SU-DHL-6 (cell line): ENCODE data around the gene ZNF212.

Source experiments
- CTCF ChIP-seq: fragments of 200-600 bp; sonication (generic); IDR thresholded peaks from one replicate; pipeline ENCODE4 v1.5.1; 2017; ENCODE audit warnings: antibody characterized with exemption, mild to moderate bottlenecking, low read length, moderate library complexity; ENCODE audit not compliant: insufficient read depth, poor library complexity, severe bottlenecking
- EZH2phosphoT487 ChIP-seq: fragments of 200-600 bp; sonication (generic), shearing (Covaris generic); conservative IDR thresholded peaks from 2 replicates; pipeline ENCODE4 v1.6.1; 2018; ENCODE audit warnings: mild to moderate bottlenecking, antibody characterized with exemption, low read length, moderate library complexity, mixed read lengths

- TF ChIP-seq CTCF (no peak), EZH2phosphoT487 (no peak)
Observed at GRCh38 chr7:149223761-149224160, 15.7 kb upstream of the ZNF212 start.
